ENCODE data around the gene COBL. TPM values are rescaled to one million over a fixed set of nuclear protein-coding genes. Genes with fewer than 3 reads are reported as not detected.

The COBL gene
- total RNA-seq, 2 experiments from 2014 or later: not detected

GRCh38 chr7:51299391-51300133 is 17.0 kb downstream of the COBL start:
- no peaks in the 10 kb centered on the region for H3K27me3 Mint-ChIP-seq
- no peaks in the 10 kb centered on the region for H3K9me3 Mint-ChIP-seq (ENCODE audit: low read depth)
- H3K4me1 Mint-ChIP-seq: no peaks in the 10 kb centered on the region
- no peak for ATAC-seq
- no peaks in the 10 kb centered on the region for H3K36me3 Mint-ChIP-seq (ENCODE audit: low read depth)
- ChIA-PET POLR2A (no interaction called here), CTCF (no interaction called here)
- no peak for DNase-seq
- H3K27ac Mint-ChIP-seq: no peak overlapping the region
- H3K4me3 Mint-ChIP-seq: no peak overlapping the region
- intact Hi-C loops (cut with DNase I, micrococcal nuclease): no loop called here

GRCh38 chr7:51298912-51299311 is 17.7 kb downstream of the COBL start:
- ChIA-PET CTCF (no interaction called here), POLR2A (no interaction called here)
- no peaks in the 10 kb centered on the region for H3K9me3 Mint-ChIP-seq (ENCODE audit: low read depth)

GRCh38 chr7:51297986-51298385 is 18.6 kb downstream of the COBL start:
- Mint-ChIP-seq H3K36me3 (ENCODE audit: low read depth) (no peaks in the 10 kb centered on the region), H3K27me3 (no peaks in the 10 kb centered on the region), H3K4me1 (no peaks in the 10 kb centered on the region), H3K27ac (no peak overlapping the region), H3K9me3 (ENCODE audit: low read depth) (no peaks in the 10 kb centered on the region), H3K4me3 (no peak overlapping the region)
- ATAC-seq (no peak), DNase-seq (no peak)
- ChIA-PET CTCF (no interaction called here), POLR2A (no interaction called here)
- intact Hi-C loops (cut with DNase I, micrococcal nuclease): no loop called here

More at GRCh38 chr7:51298912-51299311, 17.7 kb downstream of the COBL start:
- intact Hi-C loops (cut with DNase I, micrococcal nuclease): no loop called here
- Mint-ChIP-seq H3K27me3 (no peaks in the 10 kb centered on the region), H3K4me1 (no peaks in the 10 kb centered on the region), H3K36me3 (ENCODE audit: low read depth) (no peaks in the 10 kb centered on the region), H3K27ac (no peak overlapping the region), H3K4me3 (no peak overlapping the region)
- DNase-seq: no peak
- no peak for ATAC-seq

- ATAC-seq (no peak), DNase-seq (no peak)
- intact Hi-C loops (cut with DNase I, micrococcal nuclease): no loop called here
- ChIA-PET CTCF (no interaction called here), POLR2A (no interaction called here)
- Mint-ChIP-seq H3K4me1 (no peaks in the 10 kb centered on the region), H3K27ac (no peak overlapping the region), H3K4me3 (no peak overlapping the region), H3K9me3 (ENCODE audit: low read depth) (no peaks in the 10 kb centered on the region), H3K27me3 (no peaks in the 10 kb centered on the region), H3K36me3 (ENCODE audit: low read depth) (no peaks in the 10 kb centered on the region)
These were observed 21.0 kb downstream of the COBL start for GRCh38 chr7:51295440-51296245.

GRCh38 chr7:51292596-51292995 is 24.0 kb downstream of the COBL start:
- no peaks in the 10 kb centered on the region for H3K4me1 Mint-ChIP-seq

GRCh38 chr7:51290702-51291540 is 25.7 kb downstream of the COBL start:
- ChIA-PET CTCF (no interaction called here), POLR2A (no interaction called here)
- intact Hi-C loops (cut with DNase I, micrococcal nuclease): no loop called here
- Mint-ChIP-seq H3K9me3 (ENCODE audit: low read depth) (no peaks in the 10 kb centered on the region), H3K27me3 (peaks cover 2% of the 10 kb centered on the region), H3K27ac (no peak overlapping the region), H3K4me1 (no peaks in the 10 kb centered on the region), H3K36me3 (ENCODE audit: low read depth) (no peaks in the 10 kb centered on the region), H3K4me3 (no peak overlapping the region)
- ATAC-seq (no peak), DNase-seq (no peak)

More at GRCh38 chr7:51292596-51292995, 24.0 kb downstream of the COBL start:
- Mint-ChIP-seq H3K27ac (no peak overlapping the region), H3K36me3 (ENCODE audit: low read depth) (no peaks in the 10 kb centered on the region), H3K4me3 (no peak overlapping the region), H3K9me3 (ENCODE audit: low read depth) (no peaks in the 10 kb centered on the region), H3K27me3 (peaks cover 2% of the 10 kb centered on the region)
- CTCF ChIA-PET: no interaction called here
- ATAC-seq: no peak
- intact Hi-C loops (cut with DNase I, micrococcal nuclease): no loop called here
- POLR2A ChIA-PET: no interaction called here
- no peak for DNase-seq

- H3K27ac Mint-ChIP-seq: no peak overlapping the region
- no peak for ATAC-seq
These were observed 26.3 kb downstream of the COBL start for GRCh38 chr7:51290304-51290637.

GRCh38 chr7:51289623-51290303 is 26.8 kb downstream of the COBL start:
- DNase-seq: no peak
- Mint-ChIP-seq H3K9me3 (ENCODE audit: low read depth) (no peaks in the 10 kb centered on the region), H3K27me3 (peaks cover 2% of the 10 kb centered on the region), H3K27ac (no peak overlapping the region), H3K4me3 (no peak overlapping the region), H3K36me3 (ENCODE audit: low read depth) (no peaks in the 10 kb centered on the region), H3K4me1 (no peaks in the 10 kb centered on the region)
- POLR2A ChIA-PET: no interaction called here
- CTCF ChIA-PET: interaction anchor here (0.7 kb wide), 1 partner anchor 77 kb away, joined by 3 read pairs; no protein-coding TSS in a partner anchor
- no peak for ATAC-seq
- intact Hi-C loops (cut with DNase I, micrococcal nuclease): no loop called here

More at GRCh38 chr7:51290304-51290637, 26.3 kb downstream of the COBL start:
- Mint-ChIP-seq H3K4me1 (no peaks in the 10 kb centered on the region), H3K9me3 (ENCODE audit: low read depth) (no peaks in the 10 kb centered on the region), H3K27me3 (peaks cover 2% of the 10 kb centered on the region), H3K4me3 (no peak overlapping the region), H3K36me3 (ENCODE audit: low read depth) (no peaks in the 10 kb centered on the region)
- ChIA-PET POLR2A (no interaction called here), CTCF (interaction anchor here (0.7 kb wide), 1 partner anchor 77 kb away, joined by 3 read pairs; no protein-coding TSS in a partner anchor)
- no peak for DNase-seq
- intact Hi-C loops (cut with DNase I, micrococcal nuclease): no loop called here

- ChIA-PET CTCF (no interaction called here), POLR2A (no interaction called here)
- ATAC-seq (no peak), DNase-seq (no peak)
- H3K27me3 Mint-ChIP-seq: peaks cover 2% of the 10 kb centered on the region
- H3K9me3 Mint-ChIP-seq (ENCODE audit: low read depth): no peaks in the 10 kb centered on the region
- intact Hi-C loops (cut with DNase I, micrococcal nuclease): no loop called here
- no peak overlapping the region for H3K27ac Mint-ChIP-seq
- no peaks in the 10 kb centered on the region for H3K4me1 Mint-ChIP-seq
- no peak overlapping the region for H3K4me3 Mint-ChIP-seq
- no peaks in the 10 kb centered on the region for H3K36me3 Mint-ChIP-seq (ENCODE audit: low read depth)
These were observed 27.6 kb downstream of the COBL start for GRCh38 chr7:51288896-51289622.

- CTCF ChIA-PET: interaction anchor here (0.6 kb wide), 1 partner anchor 27 kb away, joined by 4 read pairs; no protein-coding TSS in a partner anchor
- intact Hi-C loops (cut with DNase I, micrococcal nuclease): no loop called here
- Mint-ChIP-seq H3K9me3 (ENCODE audit: low read depth) (peaks cover 2% of the 10 kb centered on the region), H3K4me3 (no peak overlapping the region), H3K27ac (no peak overlapping the region), H3K27me3 (peaks cover 8% of the 10 kb centered on the region), H3K36me3 (ENCODE audit: low read depth) (no peaks in the 10 kb centered on the region), H3K4me1 (no peaks in the 10 kb centered on the region)
- ATAC-seq: no peak
- DNase-seq: no peak
- POLR2A ChIA-PET: no interaction called here
These were observed 30.2 kb downstream of the COBL start for GRCh38 chr7:51286401-51286800.

GRCh38 chr7:51280156-51280555 is 36.5 kb downstream of the COBL start:
- H3K9me3 Mint-ChIP-seq (ENCODE audit: low read depth): peaks cover 2% of the 10 kb centered on the region
- no peak for ATAC-seq
- ChIA-PET CTCF (interaction anchor here (0.6 to 0.7 kb wide), 2 partner anchors 960 to 1081 kb away, joined by 3 read pairs; no protein-coding TSS in a partner anchor), POLR2A (no interaction called here)
- no peaks in the 10 kb centered on the region for H3K4me1 Mint-ChIP-seq
- no peak for DNase-seq
- no peaks in the 10 kb centered on the region for H3K36me3 Mint-ChIP-seq (ENCODE audit: low read depth)
- H3K27me3 Mint-ChIP-seq: peaks cover 8% of the 10 kb centered on the region
- no peak overlapping the region for H3K4me3 Mint-ChIP-seq
- no peak overlapping the region for H3K27ac Mint-ChIP-seq
- intact Hi-C loops (cut with DNase I, micrococcal nuclease): no loop called here

Data from activated CD4-positive, alpha-beta T cell treated with anti-CD3 and anti-CD28 coated beads for 36 hours (primary cell).